Epidermal melanocyte (primary cell): ENCODE results near the gene LETM1.

ENCODE experiments used
- DNase-seq: peaks from one replicate; pipeline ENCODE4 v3.0.0; 2011; ENCODE audit warnings: low spot score; ENCODE audit not compliant: insufficient read length

Gene LETM1

GRCh38 chr4:1764670-1765069 is 91.3 kb downstream of the LETM1 start:
- DNase-seq = no peak

- DNase-seq = peak; percentile 99
Measured at GRCh38 chr4:1763550-1764080, 92.3 kb downstream of the LETM1 start.

GRCh38 chr4:1763070-1763549 is 92.8 kb downstream of the LETM1 start:
- no peak for DNase-seq

GRCh38 chr4:1762264-1763010 is 93.5 kb downstream of the LETM1 start:
- no peak for DNase-seq
